GM23338 (cell line): ENCODE results near the gene SPATA13. TPM values are rescaled to one million over a fixed set of nuclear protein-coding genes. Genes with fewer than 3 reads are reported as not detected.
A peak's percentile ranks its signal among the peaks of the same experiment; 100 is the strongest.

ENCODE experiments used
- ATAC-seq: fragments of 200-7000 bp; cut with Tn5 transposase; 3 replicates; pipeline ENCODE4 v1.9.1; 2020
- DNase-seq: peaks from one replicate; pipeline ENCODE4 v3.0.0-alpha.2; 2015; ENCODE audit warnings: low spot score
- H2AFZ ChIP-seq: fragments of 200-600 bp; sonication (generic); 2 replicates; pipeline ENCODE4 v1.8.0; 2016; ENCODE audit warnings: antibody characterized with exemption, mild to moderate bottlenecking, moderate library complexity
- H3F3A ChIP-seq: fragments of 200-600 bp; sonication (generic); replicated peaks from 2 replicates; pipeline ENCODE4 v1.8.0; 2017; ENCODE audit warnings: antibody characterized with exemption, mixed run types, low read depth
- H3K27ac ChIP-seq: fragments of 200-600 bp; sonication (generic); 2 replicates; pipeline ENCODE4 v1.6.1; 2016; ENCODE audit warnings: low read depth
- H3K27me3 ChIP-seq: fragments of 200-600 bp; sonication (generic); 2 replicates; pipeline ENCODE4 v1.8.0; 2016; ENCODE audit warnings: mild to moderate bottlenecking, mixed run types, moderate library complexity; ENCODE audit not compliant: insufficient read depth
- H3K36me3 ChIP-seq: fragments of 200-600 bp; sonication (generic); 2 replicates; pipeline ENCODE4 v1.8.0; 2016; ENCODE audit warnings: mild to moderate bottlenecking; ENCODE audit not compliant: insufficient read depth
- H3K4me1 ChIP-seq: fragments of 200-600 bp; sonication (generic); 2 replicates; pipeline ENCODE4 v1.8.0; 2016; ENCODE audit warnings: mild to moderate bottlenecking, moderate library complexity; ENCODE audit not compliant: insufficient read depth
- H3K4me2 ChIP-seq: fragments of 200-600 bp; sonication (generic); 2 replicates; pipeline ENCODE4 v1.7.1; 2017; ENCODE audit warnings: mixed run types
- H3K4me3 ChIP-seq: fragments of 200-600 bp; sonication (generic); 2 replicates; pipeline ENCODE4 v1.6.1; 2016; ENCODE audit warnings: mixed run types
- H3K79me2 ChIP-seq: fragments of 200-600 bp; sonication (generic); replicated peaks from 2 replicates; pipeline ENCODE4 v1.8.0; 2017; ENCODE audit warnings: mild to moderate bottlenecking; ENCODE audit not compliant: insufficient read depth
- H3K9me2 ChIP-seq: fragments of 200-600 bp; sonication (generic); 2 replicates; pipeline ENCODE4 v1.8.0; 2017; ENCODE audit not compliant: insufficient read depth
- H4K20me1 ChIP-seq: fragments of 200-600 bp; sonication (generic); replicated peaks from 2 replicates; pipeline ENCODE4 v1.8.0; 2017; ENCODE audit warnings: mild to moderate bottlenecking; ENCODE audit not compliant: insufficient read depth
- H3K27ac Mint-ChIP-seq: 2 replicates; pipeline ENCODE4 v1.8.0; 2020; ENCODE audit warnings: inconsistent platforms, mild to moderate bottlenecking, moderate library complexity, mixed read lengths
- H3K27me3 Mint-ChIP-seq: 3 replicates; pipeline ENCODE4 v1.8.0; 2022; ENCODE audit warnings: low read depth, mild to moderate bottlenecking, moderate library complexity, mixed read lengths, inconsistent platforms; ENCODE audit not compliant: insufficient read depth, poor library complexity
- H3K36me3 Mint-ChIP-seq: 3 replicates; pipeline ENCODE4 v1.8.0; 2021; ENCODE audit warnings: low read depth, mild to moderate bottlenecking, inconsistent platforms, moderate library complexity, mixed read lengths
- H3K4me1 Mint-ChIP-seq: 3 replicates; pipeline ENCODE4 v1.8.0; 2020; ENCODE audit warnings: mild to moderate bottlenecking, inconsistent platforms, mixed read lengths
- H3K4me3 Mint-ChIP-seq: 3 replicates; pipeline ENCODE4 v1.8.0; 2021; ENCODE audit warnings: moderate library complexity, mild to moderate bottlenecking, inconsistent platforms, mixed read lengths
- H3K9me3 Mint-ChIP-seq: 3 replicates; pipeline ENCODE4 v1.8.0; 2020; ENCODE audit warnings: moderate library complexity, mild to moderate bottlenecking, inconsistent platforms, mixed read lengths
- CREB1 ChIP-seq: fragments of 250-450 bp; sonication (Bioruptor Pico); IDR thresholded peaks from 2 replicates; pipeline ENCODE4 v1.5.0; 2020; ENCODE audit warnings: low read depth, mild to moderate bottlenecking, moderate library complexity
- EZH2phosphoT487 ChIP-seq: fragments of 200-600 bp; sonication (generic); IDR thresholded peaks from one replicate; pipeline ENCODE4 v1.8.1; 2018; ENCODE audit warnings: antibody characterized with exemption; ENCODE audit not compliant: unreplicated experiment
- JUNB ChIP-seq: IDR thresholded peaks from one replicate; pipeline ENCODE4 v1.6.1; 2016; ENCODE audit warnings: antibody characterized with exemption; ENCODE audit not compliant: unreplicated experiment
- POLR2AphosphoS5 ChIP-seq: IDR thresholded peaks from 2 replicates; pipeline ENCODE4 v1.6.1; 2016; ENCODE audit warnings: antibody characterized with exemption, low read depth
- ZNF114 ChIP-seq: fragments of 250-450 bp; sonication (Bioruptor Pico); IDR thresholded peaks from 2 replicates; pipeline ENCODE4 v1.5.0; 2020; ENCODE audit warnings: mild to moderate bottlenecking, moderate library complexity
- ZNF331 ChIP-seq: fragments of 250-450 bp; sonication (Bioruptor Pico); IDR thresholded peaks from 2 replicates; pipeline ENCODE4 v1.5.0; 2020; ENCODE audit warnings: low read depth, mild to moderate bottlenecking, moderate library complexity
- ZNF462 ChIP-seq: fragments of 250-450 bp; sonication (Bioruptor Pico); IDR thresholded peaks from 2 replicates; pipeline ENCODE4 v1.5.0; 2020; ENCODE audit warnings: mild to moderate bottlenecking, moderate library complexity
- polyA plus RNA-seq: library from polyadenylated mRNA; unstranded; fragments of >200 nt; fragmentation: Nextera tagmentation; extraction: Ambion mirVana; gene quantifications from 2 replicates; pipeline ENCODE4 v1.2.1, GENCODE V29; 2016
- total RNA-seq: library from RNA; depleted of rRNA; stranded (reverse); fragments of >200 nt; shearing (Covaris generic); gene quantifications from 2 replicates; pipeline ENCODE4 v1.2.3, GENCODE V29; 2014
- TF ChIP-seq, protein P1 (sequence below): IDR thresholded peaks from 2 replicates; pipeline ENCODE4 v1.6.1; 2016; ENCODE audit warnings: antibody characterized with exemption

SPATA13 gene
- total and polyA plus RNA-seq, 2 experiments from 2014 or later = 11.9 to 45.7 TPM

DNA sequence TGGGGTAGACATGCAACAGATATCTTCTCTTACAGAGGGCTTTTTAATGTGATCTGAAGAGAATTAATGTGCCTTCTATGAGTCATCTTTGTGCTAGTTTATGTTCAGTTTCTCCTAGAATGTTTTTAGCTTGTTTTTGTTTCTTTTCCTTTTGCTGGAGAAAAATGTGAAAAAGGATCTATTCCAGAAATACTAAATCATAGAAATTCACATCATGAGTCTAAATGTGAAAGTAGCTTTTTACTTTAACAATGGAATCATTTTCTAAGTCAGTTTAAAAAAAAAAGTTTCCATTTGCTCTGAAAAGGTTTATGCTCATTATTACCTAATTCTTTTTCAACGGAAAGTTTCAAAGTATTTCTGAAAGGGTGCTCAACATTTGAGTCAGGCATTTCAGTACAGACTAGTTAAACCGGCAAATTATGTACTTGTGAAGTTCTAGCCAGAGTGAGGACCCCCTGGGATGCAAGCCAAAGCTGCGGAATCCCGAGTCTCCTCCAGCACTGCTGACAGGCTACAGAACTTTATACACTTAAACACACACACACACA, 72.9 kb downstream of the SPATA13 start:
- Mint-ChIP-seq H3K9me3 (no peaks in the 10 kb centered on the region), H3K27me3 (peaks cover 4% of the 10 kb centered on the region), H3K36me3 (no peaks in the 10 kb centered on the region), H3K27ac (no peak overlapping the region), H3K4me3 (no peak overlapping the region), H3K4me1 (peaks cover 33% of the 10 kb centered on the region)
- Histone ChIP-seq H3K9me2 (no peaks in the 10 kb centered on the region), H3F3A (no peaks in the 10 kb centered on the region), H3K36me3 (no peaks in the 10 kb centered on the region), H3K4me1 (peaks cover 9% of the 10 kb centered on the region; the same call in 1 of the 2 replicates), H2AFZ (no peak overlapping the region), H3K4me2 (no peak overlapping the region), H4K20me1 (no peaks in the 10 kb centered on the region; the same call in 1 of the 2 replicates), H3K79me2 (peaks cover 66% of the 10 kb centered on the region), H3K4me3 (no peak overlapping the region), H3K27me3 (no peaks in the 10 kb centered on the region), H3K27ac (no peak overlapping the region)
- DNase-seq (peak; percentile 56), ATAC-seq (peak; percentile 43; the same call in 1 of the 3 replicates)
- TF ChIP-seq ZNF331 (CRISPR knock-in tag) (no peak), EZH2phosphoT487 (no peak), ZNF114 (CRISPR knock-in tag) (no peak), JUNB (no peak), CREB1 (CRISPR knock-in tag) (no peak), POLR2AphosphoS5 (no peak), ZNF462 (CRISPR knock-in tag) (no peak)
- TF ChIP-seq, protein P1, sequence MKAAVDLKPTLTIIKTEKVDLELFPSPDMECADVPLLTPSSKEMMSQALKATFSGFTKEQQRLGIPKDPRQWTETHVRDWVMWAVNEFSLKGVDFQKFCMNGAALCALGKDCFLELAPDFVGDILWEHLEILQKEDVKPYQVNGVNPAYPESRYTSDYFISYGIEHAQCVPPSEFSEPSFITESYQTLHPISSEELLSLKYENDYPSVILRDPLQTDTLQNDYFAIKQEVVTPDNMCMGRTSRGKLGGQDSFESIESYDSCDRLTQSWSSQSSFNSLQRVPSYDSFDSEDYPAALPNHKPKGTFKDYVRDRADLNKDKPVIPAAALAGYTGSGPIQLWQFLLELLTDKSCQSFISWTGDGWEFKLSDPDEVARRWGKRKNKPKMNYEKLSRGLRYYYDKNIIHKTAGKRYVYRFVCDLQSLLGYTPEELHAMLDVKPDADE = no peak
